Right atrium auricular region (tissue), 2 donors: Measurements from ENCODE around the gene COL20A1. TPM values are rescaled to one million over a fixed set of nuclear protein-coding genes. Genes with fewer than 3 reads are reported as not detected.

Experiments used
- DNase-seq: peaks from one replicate; pipeline ENCODE4 v3.0.0-alpha.2; 2019; ENCODE audit warnings: low spot score
- H3K27ac ChIP-seq, 2 donors: fragments of 200-600 bp; sonication (generic); 1 replicate in 1 of 2; 2 replicates in 1 of 2; pipeline ENCODE4 v1.5.1; 2016 to 2019
- H3K27me3 ChIP-seq, 2 donors: fragments of 200-600 bp; sonication (generic); one replicate each; pipeline versions ENCODE4 v1.5.1 to v1.6.0; 2017 to 2019
- H3K36me3 ChIP-seq: fragments of 200-600 bp; sonication (generic); one replicate; pipeline ENCODE4 v1.5.1; 2016
- H3K4me1 ChIP-seq, 2 donors: fragments of 200-600 bp; sonication (generic); one replicate each; pipeline versions ENCODE4 v1.5.1 to v1.6.0; 2017 to 2019
- H3K4me3 ChIP-seq, 2 donors: fragments of 200-600 bp; sonication (generic); 1 replicate in 1 of 2; 2 replicates in 1 of 2; pipeline ENCODE4 v1.5.1; 2017 to 2019; ENCODE audit warnings: mild to moderate bottlenecking in 1 of 2, moderate library complexity in 1 of 2
- H3K9me3 ChIP-seq, 2 donors: fragments of 200-600 bp; sonication (generic); one replicate each; pipeline ENCODE4 v1.5.1; 2019
- CTCF ChIP-seq, 2 donors: fragments of 200-600 bp; sonication (generic); IDR thresholded peaks; one replicate each; pipeline ENCODE4 v1.5.1; 2019; ENCODE audit warnings: antibody characterized with exemption in 2 of 2
- total RNA-seq, 2 donors: library from RNA; depleted of rRNA; stranded (reverse); fragments of >200 nt; gene quantifications; one replicate each; pipeline ENCODE4 v1.1.0, GENCODE V29; 2016

Gene COL20A1
- total RNA-seq, 2 donors from 2014 or later: not detected

GRCh38 chr20:63295846-63296245, 2.9 kb downstream of the COL20A1 start:
- H3K27me3 ChIP-seq: peaks cover 4 to 26% of the 10 kb centered on the region in 2 donors
- H3K4me3 ChIP-seq: no peak overlapping the region
- no peak overlapping the region for H3K27ac ChIP-seq
- TF ChIP-seq CTCF (IDR thresholded peaks at IDR 0.05): no peak
- H3K36me3 ChIP-seq: no peaks in the 10 kb centered on the region
- peaks cover 0 to 5% of the 10 kb centered on the region in 2 donors for H3K4me1 ChIP-seq
- no peak for DNase-seq
- peaks cover 0 to 2% of the 10 kb centered on the region in 2 donors for H3K9me3 ChIP-seq

- H3K27me3 ChIP-seq: peaks cover 4 to 26% of the 10 kb centered on the region in 2 donors
- no peak for TF ChIP-seq CTCF (IDR thresholded peaks at IDR 0.05)
- H3K36me3 ChIP-seq: no peaks in the 10 kb centered on the region
- H3K4me3 ChIP-seq: no peak overlapping the region
- DNase-seq: no peak
- no peak overlapping the region for H3K27ac ChIP-seq
- peaks cover 0 to 11% of the 10 kb centered on the region in 2 donors for H3K9me3 ChIP-seq
- H3K4me1 ChIP-seq: no peaks in the 10 kb centered on the region
Observed at GRCh38 chr20:63296531-63297299, 3.7 kb downstream of the COL20A1 start.

- Histone ChIP-seq H3K27me3 (peaks cover 4 to 26% of the 10 kb centered on the region in 2 donors), H3K4me1 (no peaks in the 10 kb centered on the region), H3K9me3 (peaks cover 0 to 18% of the 10 kb centered on the region in 2 donors), H3K27ac (no peak overlapping the region), H3K36me3 (no peaks in the 10 kb centered on the region), H3K4me3 (no peak overlapping the region)
- no peak for TF ChIP-seq CTCF (IDR thresholded peaks at IDR 0.05)
- DNase-seq: no peak
Observed at GRCh38 chr20:63297371-63297781, 4.4 kb downstream of the COL20A1 start.

GRCh38 chr20:63297796-63298572, 5.0 kb downstream of the COL20A1 start:
- no peak for DNase-seq
- Histone ChIP-seq H3K27ac (no peak overlapping the region), H3K4me3 (no peak overlapping the region), H3K9me3 (peaks cover 0 to 21% of the 10 kb centered on the region in 2 donors), H3K4me1 (no peaks in the 10 kb centered on the region), H3K27me3 (peaks cover 4 to 26% of the 10 kb centered on the region in 2 donors), H3K36me3 (no peaks in the 10 kb centered on the region)
- no peak for TF ChIP-seq CTCF (IDR thresholded peaks at IDR 0.05)

GRCh38 chr20:63298731-63299312, 5.8 kb downstream of the COL20A1 start:
- no peak for DNase-seq
- peaks cover 0 to 21% of the 10 kb centered on the region in 2 donors for H3K9me3 ChIP-seq

More at GRCh38 chr20:63298731-63299312, 5.8 kb downstream of the COL20A1 start:
- Histone ChIP-seq H3K4me3 (no peak overlapping the region), H3K4me1 (no peaks in the 10 kb centered on the region), H3K27me3 (peaks cover 4 to 26% of the 10 kb centered on the region in 2 donors), H3K36me3 (no peaks in the 10 kb centered on the region), H3K27ac (no peak overlapping the region)
- TF ChIP-seq CTCF (IDR thresholded peaks at IDR 0.05): no peak
